ENCODE data around the gene PLCL2.
"Not testable (repeated sequence)": the region's sequence is repeated elsewhere in the genome, so short reads cannot be mapped to it uniquely, and the experiment has no call there.

PLCL2 gene

GRCh38 chr3:17089314-17089700 is 204.6 kb downstream of the PLCL2 start:
- Histone ChIP-seq H3K4me3 (ENCODE audit: low read length) (no peak overlapping the region), H3K4me1 (ENCODE audit: insufficient read depth, low read length) (peaks cover 4% of the 10 kb centered on the region), H3K27me3 (ENCODE audit: insufficient read depth, low read length) (no peaks in the 10 kb centered on the region), H3K36me3 (ENCODE audit: insufficient read depth, low read length) (no peaks in the 10 kb centered on the region), H2AFZ (ENCODE audit: low read depth, low read length) (no peak overlapping the region), H3K9me3 (ENCODE audit: low read length) (no peaks in the 10 kb centered on the region)

DNA sequence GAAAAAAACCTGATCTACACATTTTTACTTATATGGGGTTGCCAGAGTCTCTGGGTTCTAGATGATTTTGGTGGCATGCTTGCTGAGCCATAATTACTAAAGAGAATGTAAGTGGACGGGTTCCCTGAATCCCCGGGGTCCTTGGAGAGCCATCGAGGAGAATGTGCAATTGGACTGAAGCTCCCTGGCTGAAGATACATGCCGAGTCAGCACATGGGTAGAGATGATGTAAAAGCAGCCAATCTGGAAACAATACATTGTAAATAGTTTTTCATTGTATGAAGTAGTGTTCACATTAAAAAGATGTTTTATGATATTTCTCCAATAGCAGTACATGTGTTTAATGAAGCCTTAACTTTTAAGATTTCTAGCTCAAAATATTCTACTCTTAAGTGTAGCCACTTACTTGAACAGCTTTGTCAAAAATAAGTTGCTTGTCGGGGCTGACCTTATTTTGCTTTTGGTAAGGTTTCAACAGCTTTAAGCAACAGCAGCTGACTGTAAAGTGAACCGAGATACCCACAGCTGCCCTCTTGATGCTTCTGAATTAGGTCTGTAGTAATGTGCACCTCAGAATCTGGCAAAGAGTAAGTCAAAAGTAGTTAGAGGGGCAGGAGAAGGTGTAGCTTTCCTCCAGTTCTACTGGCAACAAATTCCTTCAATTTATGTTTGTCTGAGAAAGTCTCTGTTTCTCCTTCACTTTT is 205.7 kb downstream of the PLCL2 start:
- H3K4me3 ChIP-seq (ENCODE audit: low read length): no peak overlapping the region
- no peaks in the 10 kb centered on the region for H3K36me3 ChIP-seq (ENCODE audit: insufficient read depth, low read length)
- H3K9me3 ChIP-seq (ENCODE audit: low read length): no peaks in the 10 kb centered on the region

DNA sequence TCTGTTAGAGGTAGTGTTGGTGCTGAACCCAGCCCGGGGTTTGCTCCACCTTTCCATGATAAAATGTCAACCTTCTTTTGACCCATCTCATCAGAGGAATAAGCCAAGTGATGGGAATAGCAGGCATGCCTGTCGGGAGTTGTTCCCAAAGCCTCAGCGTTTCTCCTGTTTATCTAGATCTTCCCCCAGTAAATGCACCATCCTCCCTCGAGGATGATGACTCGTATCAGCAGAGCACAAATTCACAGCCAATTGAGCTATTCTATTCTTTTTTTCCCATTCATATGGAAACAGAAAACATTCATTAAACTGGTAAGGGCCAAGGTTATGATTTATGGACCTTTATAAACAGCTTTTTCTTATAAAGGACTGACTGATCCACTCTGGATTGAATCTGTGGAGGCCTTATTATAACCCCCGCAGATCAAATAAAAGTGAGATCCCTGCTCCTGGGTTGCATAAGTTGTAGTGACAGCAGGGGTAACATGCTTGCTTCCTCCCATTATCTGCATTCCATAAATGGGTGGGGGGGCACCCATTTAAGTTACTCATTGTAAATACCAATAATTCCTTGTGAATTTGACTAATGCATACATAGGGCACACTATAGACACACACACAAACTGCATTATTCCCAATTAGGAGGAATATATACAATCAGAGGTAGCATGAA is 207.3 kb downstream of the PLCL2 start:
- no peak overlapping the region for H2AFZ ChIP-seq (ENCODE audit: low read depth, low read length)

More for the DNA sequence above, 205.7 kb downstream of the PLCL2 start:
- Histone ChIP-seq H3K27me3 (ENCODE audit: insufficient read depth, low read length) (no peaks in the 10 kb centered on the region), H3K4me1 (ENCODE audit: insufficient read depth, low read length) (peaks cover 4% of the 10 kb centered on the region), H2AFZ (ENCODE audit: low read depth, low read length) (no peak overlapping the region)

GRCh38 chr3:17092583-17092933 is 207.8 kb downstream of the PLCL2 start:
- no peaks in the 10 kb centered on the region for H3K27me3 ChIP-seq (ENCODE audit: insufficient read depth, low read length)
- H2AFZ ChIP-seq (ENCODE audit: low read depth, low read length): no peak overlapping the region
- no peaks in the 10 kb centered on the region for H3K9me3 ChIP-seq (ENCODE audit: low read length)
- H3K36me3 ChIP-seq (ENCODE audit: insufficient read depth, low read length): no peaks in the 10 kb centered on the region
- peaks cover 4% of the 10 kb centered on the region for H3K4me1 ChIP-seq (ENCODE audit: insufficient read depth, low read length)
- H3K4me3 ChIP-seq (ENCODE audit: low read length): no peak overlapping the region

More for the DNA sequence above, 207.3 kb downstream of the PLCL2 start:
- Histone ChIP-seq H3K9me3 (ENCODE audit: low read length) (no peaks in the 10 kb centered on the region), H3K36me3 (ENCODE audit: insufficient read depth, low read length) (no peaks in the 10 kb centered on the region), H3K4me3 (ENCODE audit: low read length) (no peak overlapping the region), H3K4me1 (ENCODE audit: insufficient read depth, low read length) (peaks cover 4% of the 10 kb centered on the region), H3K27me3 (ENCODE audit: insufficient read depth, low read length) (no peaks in the 10 kb centered on the region)

GRCh38 chr3:17094551-17094950 is 209.8 kb downstream of the PLCL2 start:
- Histone ChIP-seq H3K4me3 (ENCODE audit: low read length) (no peak overlapping the region), H3K36me3 (ENCODE audit: insufficient read depth, low read length) (no peaks in the 10 kb centered on the region), H3K9me3 (ENCODE audit: low read length) (no peaks in the 10 kb centered on the region), H3K27me3 (ENCODE audit: insufficient read depth, low read length) (no peaks in the 10 kb centered on the region), H2AFZ (ENCODE audit: low read depth, low read length) (no peak overlapping the region), H3K4me1 (ENCODE audit: insufficient read depth, low read length) (peaks cover 4% of the 10 kb centered on the region)

DNA sequence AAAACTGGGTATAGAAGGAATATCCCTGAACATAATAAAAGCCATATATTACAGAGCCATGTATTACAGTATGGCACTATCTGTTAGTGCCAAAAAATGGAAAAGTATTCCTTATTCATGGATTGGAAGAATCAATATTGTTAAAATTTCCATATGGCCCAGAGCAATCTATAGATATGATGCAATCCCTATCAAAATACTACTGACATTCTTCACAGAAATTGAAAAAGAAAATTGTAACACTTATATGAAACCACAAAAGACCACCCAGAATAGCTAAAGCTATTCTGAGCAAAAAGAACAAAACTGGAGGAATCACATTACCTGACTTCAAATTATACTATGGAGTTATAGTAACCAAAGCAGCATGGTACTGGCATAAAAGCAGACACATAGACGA is 218.8 kb downstream of the PLCL2 start:
- Histone ChIP-seq H3K36me3 (ENCODE audit: insufficient read depth, low read length) (no peaks in the 10 kb centered on the region), H3K4me1 (ENCODE audit: insufficient read depth, low read length) (no peaks in the 10 kb centered on the region), H3K4me3 (ENCODE audit: low read length) (no peak overlapping the region), H3K27me3 (ENCODE audit: insufficient read depth, low read length) (no peaks in the 10 kb centered on the region), H3K9me3 (ENCODE audit: low read length) (no peaks in the 10 kb centered on the region), H2AFZ (ENCODE audit: low read depth, low read length) (no peak overlapping the region)

DNA sequence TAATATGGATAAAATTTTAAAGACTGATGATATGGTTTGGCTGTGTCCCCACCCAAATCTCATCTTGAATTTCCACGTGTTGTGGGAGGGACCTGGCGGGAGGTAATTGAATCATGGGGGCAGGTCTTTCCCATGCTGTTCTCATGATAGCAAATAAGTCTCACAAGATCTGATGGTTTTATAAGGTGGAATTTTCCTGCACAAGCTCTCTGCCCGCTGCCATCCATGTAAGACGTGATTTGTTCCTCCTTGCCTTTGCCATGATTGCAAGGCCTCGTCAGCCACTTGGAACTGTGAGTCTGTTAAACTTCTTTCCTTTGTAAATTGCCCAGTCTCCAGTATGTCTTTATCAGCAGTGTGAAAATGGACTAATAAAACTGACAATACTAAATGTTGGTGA is 222.0 kb downstream of the PLCL2 start:
- not testable (repeated sequence) for H3K36me3 ChIP-seq (ENCODE audit: insufficient read depth, low read length); H3K4me1 ChIP-seq (ENCODE audit: insufficient read depth, low read length); H2AFZ ChIP-seq (ENCODE audit: low read depth, low read length); H3K4me3 ChIP-seq (ENCODE audit: low read length); H3K9me3 ChIP-seq (ENCODE audit: low read length); H3K27me3 ChIP-seq (ENCODE audit: insufficient read depth, low read length)

- H3K9me3 ChIP-seq (ENCODE audit: low read length): no peaks in the 10 kb centered on the region
- no peaks in the 10 kb centered on the region for H3K4me1 ChIP-seq (ENCODE audit: insufficient read depth, low read length)
- H3K4me3 ChIP-seq (ENCODE audit: low read length): no peak overlapping the region
- no peaks in the 10 kb centered on the region for H3K36me3 ChIP-seq (ENCODE audit: insufficient read depth, low read length)
- no peaks in the 10 kb centered on the region for H3K27me3 ChIP-seq (ENCODE audit: insufficient read depth, low read length)
- H2AFZ ChIP-seq (ENCODE audit: low read depth, low read length): no peak overlapping the region
Observed at GRCh38 chr3:17110660-17111396, 226.1 kb downstream of the PLCL2 start.

GRCh38 chr3:17111586-17111985 is 226.8 kb downstream of the PLCL2 start:
- H3K9me3 ChIP-seq (ENCODE audit: low read length): no peaks in the 10 kb centered on the region
- H3K27me3 ChIP-seq (ENCODE audit: insufficient read depth, low read length): no peaks in the 10 kb centered on the region
- no peak overlapping the region for H2AFZ ChIP-seq (ENCODE audit: low read depth, low read length)
- H3K4me1 ChIP-seq (ENCODE audit: insufficient read depth, low read length): no peaks in the 10 kb centered on the region
- no peak overlapping the region for H3K4me3 ChIP-seq (ENCODE audit: low read length)
- no peaks in the 10 kb centered on the region for H3K36me3 ChIP-seq (ENCODE audit: insufficient read depth, low read length)

DNA sequence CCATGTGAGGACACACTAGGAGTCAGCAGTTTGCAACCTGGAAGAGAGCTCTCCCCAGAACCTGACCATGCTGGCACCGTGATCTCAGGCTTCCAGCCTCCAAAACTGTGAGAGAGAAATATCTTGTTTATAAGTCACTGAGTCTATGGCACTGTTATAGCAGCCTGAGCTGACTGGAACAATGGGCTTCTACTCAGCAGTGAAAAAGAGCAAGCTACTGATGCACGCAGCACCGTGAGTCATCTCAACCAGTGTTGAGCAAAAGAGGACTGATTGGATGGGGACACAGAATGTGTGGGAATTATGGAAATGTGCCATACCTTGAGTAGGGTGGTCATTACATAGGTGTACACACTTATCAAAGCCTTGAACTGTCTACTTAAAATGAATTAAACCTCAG is 230.4 kb downstream of the PLCL2 start:
- H3K36me3 ChIP-seq (ENCODE audit: insufficient read depth, low read length): no peaks in the 10 kb centered on the region
- H3K4me1 ChIP-seq (ENCODE audit: insufficient read depth, low read length): no peaks in the 10 kb centered on the region
- H3K4me3 ChIP-seq (ENCODE audit: low read length): no peak overlapping the region
- no peaks in the 10 kb centered on the region for H3K9me3 ChIP-seq (ENCODE audit: low read length)
- no peaks in the 10 kb centered on the region for H3K27me3 ChIP-seq (ENCODE audit: insufficient read depth, low read length)
- no peak overlapping the region for H2AFZ ChIP-seq (ENCODE audit: low read depth, low read length)

DNA sequence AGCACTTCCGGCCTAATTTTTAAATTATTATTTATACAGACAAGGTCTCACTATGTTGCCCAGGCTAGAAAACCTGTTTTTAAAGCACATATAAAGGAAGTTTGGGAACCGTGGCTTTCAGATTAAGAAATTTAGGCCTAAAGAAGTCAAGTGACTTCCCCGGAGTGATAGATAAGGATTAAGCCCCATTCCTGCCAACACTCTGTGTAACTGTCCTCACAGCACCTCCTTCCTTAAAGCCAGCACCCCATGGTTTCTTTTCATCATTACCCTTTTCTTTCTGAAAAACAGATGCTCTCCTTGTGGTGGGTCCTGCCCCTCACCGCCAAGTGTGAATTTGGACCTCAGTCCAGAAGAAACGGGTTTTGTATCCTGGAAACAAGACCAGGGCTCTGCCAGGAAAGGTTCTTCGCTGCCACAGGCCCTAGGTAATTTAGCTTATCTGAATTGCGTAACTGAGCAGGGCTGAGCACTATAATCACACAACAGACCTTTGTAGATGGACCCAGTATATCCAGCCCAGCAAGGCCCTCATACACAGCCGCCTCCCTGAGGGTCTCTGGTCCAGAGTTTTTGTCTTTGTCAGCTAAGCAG is 231.3 kb downstream of the PLCL2 start:
- H3K36me3 ChIP-seq (ENCODE audit: insufficient read depth, low read length): no peaks in the 10 kb centered on the region
- no peaks in the 10 kb centered on the region for H3K9me3 ChIP-seq (ENCODE audit: low read length)
- no peaks in the 10 kb centered on the region for H3K4me1 ChIP-seq (ENCODE audit: insufficient read depth, low read length)
- H2AFZ ChIP-seq (ENCODE audit: low read depth, low read length): no peak overlapping the region
- H3K27me3 ChIP-seq (ENCODE audit: insufficient read depth, low read length): no peaks in the 10 kb centered on the region
- H3K4me3 ChIP-seq (ENCODE audit: low read length): no peak overlapping the region

DNA sequence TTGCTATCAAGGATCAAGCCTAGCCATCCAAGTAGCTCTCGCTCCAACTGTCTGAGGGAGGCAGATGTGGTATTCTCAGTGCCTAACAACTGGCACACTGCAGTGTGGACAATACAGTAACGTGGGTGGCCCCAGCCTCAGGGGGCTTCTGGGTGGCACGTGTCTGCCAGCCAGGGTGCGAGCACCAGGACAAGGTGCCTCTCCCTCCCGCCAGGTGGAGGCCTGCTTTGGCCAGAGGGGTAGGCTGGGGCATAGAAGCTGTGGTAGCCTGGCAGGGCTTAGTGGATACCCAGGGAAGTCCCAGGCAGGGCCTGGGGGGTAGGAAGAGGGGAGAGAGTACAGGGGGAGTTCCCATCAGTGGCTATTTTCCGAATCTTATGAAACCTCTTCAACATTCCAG is 234.0 kb downstream of the PLCL2 start:
- no peaks in the 10 kb centered on the region for H3K27me3 ChIP-seq (ENCODE audit: insufficient read depth, low read length)
- no peaks in the 10 kb centered on the region for H3K9me3 ChIP-seq (ENCODE audit: low read length)
- no peak overlapping the region for H2AFZ ChIP-seq (ENCODE audit: low read depth, low read length)
- no peaks in the 10 kb centered on the region for H3K4me1 ChIP-seq (ENCODE audit: insufficient read depth, low read length)
- H3K4me3 ChIP-seq (ENCODE audit: low read length): no peak overlapping the region
- no peaks in the 10 kb centered on the region for H3K36me3 ChIP-seq (ENCODE audit: insufficient read depth, low read length)

All from neuron (in vitro differentiated cells).